ENCODE data around the gene OR10A6. TPM values are rescaled to one million over a fixed set of nuclear protein-coding genes. Genes with fewer than 3 reads are reported as not detected.

Gene OR10A6
- polyA plus RNA-seq, 1 donor from 2014 or later, result not detected

GRCh38 chr11:7900686-7901085 is 30.4 kb downstream of the OR10A6 start:
- Mint-ChIP-seq H3K4me1 (no peaks in the 10 kb centered on the region), H3K4me3 (no peak overlapping the region), H3K27me3 (peaks cover 10% of the 10 kb centered on the region), H3K36me3 (peaks cover 1% of the 10 kb centered on the region), H3K9me3 (peaks cover 0 to 11% (median 3%) of the 10 kb centered on the region in 3 donors), H3K27ac (no peak overlapping the region)

GRCh38 chr11:7899418-7899817 is 31.6 kb downstream of the OR10A6 start:
- Mint-ChIP-seq H3K4me3 (no peak overlapping the region), H3K36me3 (peaks cover 1% of the 10 kb centered on the region), H3K27me3 (peaks cover 10% of the 10 kb centered on the region), H3K9me3 (peaks cover 0 to 19% (median 6%) of the 10 kb centered on the region in 3 donors), H3K27ac (no peak overlapping the region), H3K4me1 (no peaks in the 10 kb centered on the region)

- H3K9me3 Mint-ChIP-seq, result peaks cover 0 to 19% (median 6%) of the 10 kb centered on the region in 3 donors
- H3K4me1 Mint-ChIP-seq, result no peaks in the 10 kb centered on the region
- H3K27me3 Mint-ChIP-seq, result peaks cover 9% of the 10 kb centered on the region
- no peak overlapping the region for H3K4me3 Mint-ChIP-seq
- H3K36me3 Mint-ChIP-seq, result peaks cover 1% of the 10 kb centered on the region
- H3K27ac Mint-ChIP-seq, result no peak overlapping the region
These were observed 32.3 kb downstream of the OR10A6 start for GRCh38 chr11:7898666-7899283.

- Mint-ChIP-seq H3K4me1 (peaks cover 9 to 11% (median 10%) of the 10 kb centered on the region in 3 donors), H3K27me3 (peaks cover 2% of the 10 kb centered on the region), H3K27ac (no peak overlapping the region), H3K9me3 (peaks cover 0 to 18% (median 6%) of the 10 kb centered on the region in 3 donors), H3K4me3 (no peak overlapping the region), H3K36me3 (peaks cover 1% of the 10 kb centered on the region)
These were observed 34.9 kb downstream of the OR10A6 start for GRCh38 chr11:7896009-7896785.

- no peaks in the 10 kb centered on the region for H3K36me3 Mint-ChIP-seq
- H3K4me3 Mint-ChIP-seq, result no peak overlapping the region
These were observed 36.8 kb downstream of the OR10A6 start for GRCh38 chr11:7894251-7894650.

GRCh38 chr11:7893796-7894195 is 37.3 kb downstream of the OR10A6 start:
- Mint-ChIP-seq H3K27ac (no peak overlapping the region), H3K36me3 (no peaks in the 10 kb centered on the region), H3K4me3 (no peak overlapping the region), H3K4me1 (peaks cover 10 to 21% (median 18%) of the 10 kb centered on the region in 3 donors), H3K9me3 (peaks cover 0 to 9% (median 3%) of the 10 kb centered on the region in 3 donors), H3K27me3 (peaks cover 2% of the 10 kb centered on the region)

More at GRCh38 chr11:7894251-7894650, 36.8 kb downstream of the OR10A6 start:
- H3K27ac Mint-ChIP-seq, result no peak overlapping the region
- peaks cover 10 to 21% (median 18%) of the 10 kb centered on the region in 3 donors for H3K4me1 Mint-ChIP-seq
- H3K27me3 Mint-ChIP-seq, result peaks cover 2% of the 10 kb centered on the region
- H3K9me3 Mint-ChIP-seq, result peaks cover 0 to 13% (median 3%) of the 10 kb centered on the region in 3 donors

- H3K9me3 Mint-ChIP-seq, result peaks cover 0 to 9% (median 3%) of the 10 kb centered on the region in 3 donors
- H3K4me1 Mint-ChIP-seq, result peaks cover 11 to 21% (median 18%) of the 10 kb centered on the region in 3 donors
- no peak overlapping the region for H3K27ac Mint-ChIP-seq
- H3K36me3 Mint-ChIP-seq, result no peaks in the 10 kb centered on the region
- peak overlapping the region in 1 of 4 donors; percentile 56 for H3K4me3 Mint-ChIP-seq
- H3K27me3 Mint-ChIP-seq, result peaks cover 2% of the 10 kb centered on the region
These were observed 38.2 kb downstream of the OR10A6 start for GRCh38 chr11:7892840-7893254.

GRCh38 chr11:7892059-7892699 is 38.9 kb downstream of the OR10A6 start:
- Mint-ChIP-seq H3K9me3 (peaks cover 0 to 9% (median 3%) of the 10 kb centered on the region in 3 donors), H3K27me3 (peaks cover 2% of the 10 kb centered on the region), H3K4me3 (peak overlapping the region in 1 of 4 donors; percentile 56), H3K4me1 (peaks cover 12 to 21% (median 18%) of the 10 kb centered on the region in 3 donors), H3K36me3 (no peaks in the 10 kb centered on the region), H3K27ac (no peak overlapping the region)

- peaks cover 1% of the 10 kb centered on the region for H3K27me3 Mint-ChIP-seq
- H3K4me1 Mint-ChIP-seq, result peaks cover 12 to 21% (median 18%) of the 10 kb centered on the region in 3 donors
- no peaks in the 10 kb centered on the region for H3K36me3 Mint-ChIP-seq
- peak overlapping the region in 1 of 4 donors; percentile 29 for H3K4me3 Mint-ChIP-seq
- peak overlapping the region in 1 of 3 donors; percentile 68 for H3K27ac Mint-ChIP-seq
- H3K9me3 Mint-ChIP-seq, result peaks cover 0 to 7% (median 3%) of the 10 kb centered on the region in 3 donors
These were observed 40.5 kb downstream of the OR10A6 start for GRCh38 chr11:7890417-7891172.

- Mint-ChIP-seq H3K4me3 (peak overlapping the region in 2 of 4 donors; percentile 29 to 65), H3K36me3 (no peaks in the 10 kb centered on the region), H3K27ac (peak overlapping the region in 1 of 3 donors; percentile 68), H3K9me3 (peaks cover 0 to under 1% (median 0%) of the 10 kb centered on the region in 3 donors), H3K4me1 (peaks cover 12 to 21% (median 18%) of the 10 kb centered on the region in 3 donors), H3K27me3 (peaks cover 1% of the 10 kb centered on the region)
These were observed 41.1 kb downstream of the OR10A6 start for GRCh38 chr11:7889985-7890384.

- Mint-ChIP-seq H3K27ac (peak overlapping the region in 1 of 3 donors; percentile 60), H3K4me3 (no peak overlapping the region), H3K4me1 (peaks cover 0 to 1% (median 0%) of the 10 kb centered on the region in 3 donors), H3K27me3 (peaks cover 3% of the 10 kb centered on the region), H3K36me3 (no peaks in the 10 kb centered on the region), H3K9me3 (no peaks in the 10 kb centered on the region)
These were observed 48.2 kb downstream of the OR10A6 start for GRCh38 chr11:7882860-7883259.
